HTERT RPE-1 (cell line): ENCODE results near the gene TMEM132D.

Experiments used
- in situ Hi-C: fragments of 300-500 bp; cut with MboI; formaldehyde crosslinking; loops from 4 replicates; pipeline ENCODE4 v1.14.3; 2020; ENCODE audit warnings: low sequenced_read_pairs

The TMEM132D gene

DNA sequence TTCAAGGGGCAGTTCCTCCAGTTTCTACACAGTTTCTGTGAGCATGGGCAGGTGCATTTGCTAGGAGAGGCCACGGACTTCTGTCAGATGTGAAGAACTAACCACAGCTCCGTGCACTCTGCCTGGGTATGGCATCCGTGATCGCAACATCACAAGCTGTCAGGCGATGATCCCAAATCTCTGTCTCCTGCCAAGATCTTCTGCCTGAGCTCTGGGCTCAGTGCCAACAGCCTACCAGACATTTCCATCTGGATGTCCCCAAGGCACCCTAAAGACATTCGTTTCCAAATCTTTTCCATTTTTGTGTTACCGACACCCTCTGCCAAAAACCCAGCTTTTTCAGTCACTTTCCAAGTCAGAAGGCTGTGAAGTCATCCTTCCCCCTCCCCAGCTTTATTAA is 758.4 kb downstream of the TMEM132D start:
- in situ Hi-C loops = no loop called here

DNA sequence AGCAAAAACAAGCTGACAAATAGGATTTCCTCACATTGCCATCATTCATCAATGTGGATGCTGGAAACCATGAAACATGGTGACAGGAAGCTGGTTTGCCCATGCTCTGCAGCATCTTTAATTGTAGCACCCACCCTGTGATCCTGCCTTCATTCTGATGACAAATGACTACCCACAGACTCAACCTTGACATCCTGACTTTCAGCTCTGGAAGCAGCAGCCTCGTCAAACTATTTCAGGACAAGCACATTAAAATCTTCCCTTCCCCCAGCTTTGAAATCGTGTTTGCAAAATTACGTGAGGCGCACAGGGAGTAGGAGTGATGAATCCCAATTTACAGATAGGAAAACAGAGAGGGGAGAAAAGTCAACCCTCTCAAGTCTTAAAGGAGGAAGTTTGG is 765.0 kb downstream of the TMEM132D start:
- in situ Hi-C loops = no loop called here

DNA sequence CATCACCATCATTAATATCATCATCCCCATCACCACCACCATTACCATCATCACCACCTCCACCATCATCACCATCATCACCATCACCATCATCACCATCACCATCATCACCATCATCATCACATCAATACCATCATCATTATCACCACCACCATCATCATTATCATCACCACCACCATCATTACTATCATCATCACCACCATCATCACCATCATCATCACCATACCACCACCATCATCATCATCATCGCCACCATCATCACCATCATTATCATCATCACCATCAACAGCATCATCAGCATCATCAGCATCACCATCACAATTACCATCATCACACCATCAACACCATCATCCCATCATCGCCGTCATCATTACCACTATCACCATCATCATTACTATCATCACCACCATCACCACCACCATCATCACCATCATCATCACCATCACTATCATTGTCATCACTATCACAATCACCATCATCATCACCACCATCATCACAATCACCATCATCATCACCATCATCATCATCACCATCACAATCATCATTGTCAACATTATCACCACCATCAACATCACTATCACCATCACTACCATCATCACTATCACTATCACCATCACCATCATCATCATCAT is 767.0 kb downstream of the TMEM132D start:
- in situ Hi-C loops = no loop called here

DNA sequence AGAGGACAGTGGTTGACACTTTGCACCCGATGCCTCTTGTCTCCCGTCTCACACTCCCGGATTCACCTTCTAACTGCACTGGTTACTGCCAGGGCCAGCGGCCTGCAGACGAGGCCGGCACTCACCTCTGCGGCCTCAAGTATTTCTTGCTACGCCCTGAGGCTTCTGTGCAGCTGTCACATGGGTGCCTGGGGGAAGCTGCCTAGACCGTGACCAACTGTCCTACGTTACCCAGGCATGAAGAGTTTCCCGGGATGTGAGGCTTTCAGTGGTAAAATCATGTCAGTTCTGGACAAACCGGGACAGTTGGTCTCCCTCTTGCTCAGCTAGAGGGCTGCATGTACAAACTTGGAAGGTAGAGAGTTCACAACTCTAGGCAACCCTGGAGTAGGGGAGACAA is 776.1 kb downstream of the TMEM132D start:
- in situ Hi-C loops = no loop called here

DNA sequence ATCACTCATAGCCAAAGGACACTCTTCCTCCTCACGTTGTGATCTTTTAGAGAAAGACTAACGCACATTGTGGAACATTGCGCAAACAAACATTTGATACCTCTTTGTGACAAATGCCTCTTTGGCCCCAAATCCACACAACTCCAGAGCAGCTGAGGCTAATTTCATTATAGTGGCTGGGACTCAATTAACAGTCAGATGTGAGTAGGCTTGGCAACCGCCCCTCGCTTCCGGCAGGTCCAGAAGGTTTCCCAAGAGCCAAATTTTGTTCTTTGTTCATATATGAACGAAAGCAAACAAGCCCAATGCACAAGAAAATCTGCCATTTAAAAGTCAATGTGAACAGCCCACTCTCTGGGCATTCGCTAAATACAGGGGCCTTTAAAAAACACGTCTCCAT is 776.6 kb downstream of the TMEM132D start:
- in situ Hi-C loops = no loop called here

DNA sequence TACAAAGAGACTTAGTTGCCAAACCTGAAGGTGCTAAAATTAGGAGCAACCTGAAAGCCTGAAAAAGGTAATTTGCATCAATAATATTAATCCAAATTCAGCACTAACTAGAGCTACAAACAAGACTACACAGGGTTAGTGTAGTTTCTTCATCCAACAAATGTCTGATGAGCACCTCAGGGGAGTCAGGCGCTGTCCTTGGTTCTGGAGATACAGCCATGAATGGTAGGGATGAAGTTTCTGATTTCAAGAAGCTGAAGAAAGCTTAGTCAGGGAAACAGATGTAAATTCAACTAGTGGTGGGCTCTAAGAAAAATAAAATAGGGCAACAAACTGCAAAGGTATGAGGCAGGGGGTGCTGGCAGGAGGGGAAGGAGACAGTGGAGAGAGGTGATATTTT is 784.3 kb downstream of the TMEM132D start:
- in situ Hi-C loops = no loop called here

DNA sequence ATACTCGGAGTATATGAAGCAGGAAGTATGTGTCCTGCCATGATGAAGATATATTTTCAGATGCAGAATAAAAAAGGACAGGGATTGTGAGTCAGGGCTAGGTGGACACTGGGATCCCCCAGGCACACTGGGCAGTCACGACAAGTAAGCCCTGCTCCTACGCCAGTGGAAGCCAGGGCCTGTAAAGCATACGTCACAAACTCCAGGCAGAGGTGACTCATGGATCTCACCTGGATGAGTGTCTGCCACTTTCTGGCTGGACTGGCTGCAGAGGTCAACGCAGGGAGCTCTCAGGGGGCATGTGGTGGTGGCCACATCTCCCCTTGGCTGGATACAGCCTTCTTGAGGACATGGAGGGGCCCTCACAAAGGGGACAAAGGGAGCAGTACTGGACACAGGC is 788.3 kb downstream of the TMEM132D start:
- in situ Hi-C loops = no loop called here

DNA sequence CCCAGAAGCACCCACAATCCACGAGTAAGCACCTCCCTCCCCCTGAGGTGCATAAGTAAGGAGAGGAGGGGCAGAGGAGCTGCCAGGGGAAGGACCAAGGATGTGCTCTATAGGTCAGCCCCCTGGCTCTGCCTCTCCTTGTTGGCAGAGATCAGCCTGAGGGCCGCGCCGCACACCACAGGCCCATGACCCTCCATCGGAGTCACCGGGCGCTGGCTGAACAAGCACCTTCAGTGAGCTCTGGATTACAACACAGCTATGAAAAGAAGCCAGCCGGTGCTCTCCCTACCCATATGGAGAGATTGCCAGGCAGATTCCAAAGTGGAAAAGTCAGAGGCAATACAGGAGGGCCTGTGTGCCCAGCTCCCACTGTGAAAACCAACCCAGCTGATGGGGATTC is 793.2 kb downstream of the TMEM132D start:
- in situ Hi-C loops = no loop called here

DNA sequence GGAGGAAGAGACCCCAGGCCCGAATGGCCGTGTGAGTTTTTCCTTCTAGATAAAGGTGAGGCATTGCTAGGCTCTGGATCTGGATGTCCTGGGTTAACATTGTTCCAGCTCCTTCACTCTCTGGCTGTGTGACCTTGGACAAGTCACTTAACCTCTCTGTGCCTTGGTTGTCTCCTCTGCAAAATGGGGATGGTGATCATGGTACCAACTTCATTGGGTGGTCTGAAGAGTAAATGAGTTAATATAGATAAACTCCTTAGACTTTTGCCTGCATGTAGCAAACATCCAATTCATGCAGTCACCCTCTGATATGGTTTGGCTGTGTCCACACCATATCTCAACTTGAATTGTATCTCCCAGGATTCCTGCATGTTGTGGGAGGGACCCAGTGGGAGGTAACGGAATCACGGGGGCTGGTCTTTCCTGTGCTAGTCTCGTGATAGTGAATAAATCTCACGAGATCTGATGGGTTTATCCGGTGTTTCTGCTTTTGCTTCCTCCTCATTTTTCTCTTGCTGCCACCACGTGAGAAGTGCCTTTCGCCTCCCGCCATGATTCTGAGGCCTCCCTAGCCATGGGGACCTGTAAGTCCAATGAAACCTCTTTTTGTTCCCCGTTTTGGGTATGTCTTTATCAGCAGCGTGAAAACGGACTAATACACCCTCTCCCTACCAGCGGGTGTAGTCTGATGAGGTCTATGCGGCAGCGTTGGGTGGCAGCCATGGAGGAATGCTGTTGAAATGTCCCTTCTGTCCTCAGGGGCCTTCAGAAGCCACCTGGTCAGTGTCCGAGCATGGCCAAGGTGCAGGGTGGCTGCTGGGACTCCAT is 794.4 kb downstream of the TMEM132D start:
- in situ Hi-C loops = no loop called here

DNA sequence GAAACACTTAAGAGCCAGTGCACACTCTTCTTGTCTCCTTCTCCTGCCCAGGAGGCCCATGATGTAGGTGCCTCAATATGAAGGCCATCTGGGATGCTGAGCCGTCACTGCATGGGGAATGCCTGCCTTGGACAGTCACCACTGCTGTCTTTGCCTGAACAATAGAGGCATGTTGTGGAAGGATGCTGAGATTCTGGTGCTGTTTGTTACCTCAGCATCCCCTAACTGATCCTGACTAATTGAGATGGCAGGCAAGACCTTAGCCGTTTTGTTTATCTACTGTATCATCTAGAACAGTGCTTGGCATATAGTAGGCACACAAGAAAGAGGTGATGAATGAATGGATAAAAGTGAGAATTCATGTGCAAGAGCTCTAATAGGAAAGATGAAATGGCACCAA is 797.1 kb downstream of the TMEM132D start:
- in situ Hi-C loops = no loop called here

DNA sequence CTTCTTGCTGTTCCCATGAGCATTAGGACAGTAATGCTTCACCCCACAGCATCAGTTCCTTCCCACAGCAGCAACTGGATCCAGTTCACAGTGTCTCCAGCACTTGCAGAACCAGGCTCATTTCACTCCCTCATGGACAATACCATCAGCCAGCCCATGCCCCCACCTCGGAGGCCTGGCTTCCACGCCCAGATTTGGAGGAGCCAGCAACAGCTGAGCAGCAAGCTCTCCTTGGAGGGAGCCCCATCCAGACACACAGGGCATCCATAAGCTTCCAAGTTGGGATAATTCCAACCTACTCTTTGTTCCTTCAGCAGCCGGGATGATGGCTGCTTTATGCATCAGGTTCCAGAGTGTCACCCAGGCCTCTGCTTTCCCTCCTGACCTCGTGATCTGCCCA is 800.6 kb downstream of the TMEM132D start:
- in situ Hi-C loops = no loop called here

DNA sequence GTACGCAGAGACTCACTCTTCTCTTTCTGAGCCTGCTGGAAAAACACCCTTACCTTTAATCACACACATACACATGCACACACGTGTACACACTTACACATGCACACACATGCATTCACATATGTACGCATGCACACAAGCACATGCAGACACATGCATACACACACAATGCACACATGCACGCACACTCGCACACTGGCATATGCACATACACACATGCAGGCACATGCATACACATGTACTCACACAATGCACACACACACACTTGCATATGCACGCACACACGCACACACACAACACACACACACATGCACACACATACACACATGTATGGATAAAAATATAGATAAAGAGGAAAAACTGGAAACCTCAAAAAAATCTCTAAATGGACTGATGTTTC is 801.6 kb downstream of the TMEM132D start:
- in situ Hi-C loops = no loop called here

DNA sequence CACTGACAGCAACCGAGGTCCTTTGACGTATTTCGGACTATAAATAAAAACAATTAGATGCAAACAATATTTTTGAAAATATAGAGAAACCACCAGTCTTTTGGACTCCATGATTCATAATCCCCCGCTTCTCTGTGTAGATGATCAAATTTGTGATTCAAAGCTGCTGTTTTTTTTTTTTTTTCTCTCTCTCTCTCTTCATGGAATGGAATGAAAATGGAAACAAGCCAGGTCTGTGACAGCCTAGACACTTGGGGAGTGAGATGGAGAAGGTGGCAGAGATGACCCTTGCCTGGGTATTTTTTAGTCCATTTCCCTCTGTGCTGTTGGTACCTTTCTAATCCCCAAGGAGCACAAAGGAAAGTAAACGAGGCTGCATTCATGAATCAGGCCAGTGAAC is 802.0 kb downstream of the TMEM132D start:
- in situ Hi-C loops = no loop called here

DNA sequence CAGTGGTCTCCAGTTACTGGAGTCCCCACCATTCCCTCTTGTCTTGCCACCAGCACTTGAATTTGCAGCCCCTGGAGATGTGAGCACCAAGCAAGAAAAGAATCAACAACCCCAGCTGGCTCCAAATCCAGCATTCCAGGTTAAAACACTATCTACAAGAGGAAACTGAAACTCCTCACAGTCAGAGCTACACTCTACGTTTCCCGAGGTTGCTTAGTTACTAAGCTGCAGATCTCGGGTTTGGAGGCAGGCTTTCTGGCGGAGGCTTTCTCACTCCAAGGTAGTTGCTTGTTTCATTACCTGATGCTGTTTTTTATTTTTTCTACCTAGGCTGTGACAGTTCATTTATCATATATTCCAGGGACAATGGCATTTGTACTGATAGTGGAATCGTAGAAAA is 802.4 kb downstream of the TMEM132D start:
- in situ Hi-C loops = no loop called here

DNA sequence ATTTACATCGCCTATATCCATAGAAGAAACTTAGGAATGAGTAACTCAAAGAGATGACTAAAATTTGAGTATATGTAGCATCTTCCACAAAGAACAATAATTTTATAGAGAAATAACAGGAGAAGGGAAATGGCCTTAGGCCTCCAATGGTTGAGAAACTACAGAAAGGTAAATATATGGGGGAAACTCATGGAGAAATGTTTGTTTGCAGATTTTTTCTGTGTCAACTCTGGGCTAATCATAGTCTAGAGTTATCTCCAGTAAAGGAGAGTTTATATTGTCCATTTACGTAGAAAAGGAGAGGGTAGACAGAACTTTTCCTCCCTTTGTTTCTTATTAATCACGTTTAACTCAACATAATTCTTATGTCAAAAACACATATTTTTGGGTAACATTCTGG is 806.4 kb downstream of the TMEM132D start:
- in situ Hi-C loops = no loop called here

DNA sequence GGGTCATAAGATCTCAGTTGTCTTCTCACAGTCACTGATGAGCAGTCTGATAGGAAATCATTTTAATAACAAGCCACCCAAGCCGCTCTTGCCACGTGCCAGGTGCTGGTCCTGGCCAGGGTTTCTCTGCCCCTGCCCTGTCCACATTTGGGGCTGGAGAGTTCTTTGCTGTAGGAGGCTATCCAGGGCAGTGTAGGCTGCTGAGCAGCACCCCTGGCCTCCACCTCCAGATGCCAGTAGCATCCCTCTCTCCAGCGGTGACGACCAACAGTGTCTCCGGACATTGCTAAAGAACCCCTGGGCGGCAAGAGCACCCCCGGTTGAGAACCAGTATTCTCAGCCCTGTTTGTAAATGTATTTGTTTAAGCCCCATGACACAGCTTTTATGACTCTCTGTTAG is 806.9 kb downstream of the TMEM132D start:
- in situ Hi-C loops = no loop called here

DNA sequence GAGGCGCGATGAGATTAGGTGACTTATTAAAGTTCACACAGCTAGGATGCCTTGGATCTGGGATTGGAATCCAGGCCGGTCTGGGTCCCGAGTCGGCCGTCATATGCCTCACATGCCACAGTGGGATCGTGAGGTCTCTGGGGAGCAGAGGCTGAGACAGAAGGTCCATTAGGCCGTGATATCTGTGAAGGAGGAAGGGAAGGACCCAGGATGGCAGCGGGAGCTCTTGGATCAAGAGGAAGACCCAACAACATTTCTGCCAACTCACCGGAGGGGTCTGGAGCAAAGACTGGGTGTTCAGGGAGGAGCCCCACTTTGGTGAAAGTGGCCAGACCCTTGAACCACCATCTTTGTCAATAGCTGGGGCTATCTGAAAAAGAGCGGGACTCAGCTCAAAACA is 807.6 kb downstream of the TMEM132D start:
- in situ Hi-C loops = no loop called here

DNA sequence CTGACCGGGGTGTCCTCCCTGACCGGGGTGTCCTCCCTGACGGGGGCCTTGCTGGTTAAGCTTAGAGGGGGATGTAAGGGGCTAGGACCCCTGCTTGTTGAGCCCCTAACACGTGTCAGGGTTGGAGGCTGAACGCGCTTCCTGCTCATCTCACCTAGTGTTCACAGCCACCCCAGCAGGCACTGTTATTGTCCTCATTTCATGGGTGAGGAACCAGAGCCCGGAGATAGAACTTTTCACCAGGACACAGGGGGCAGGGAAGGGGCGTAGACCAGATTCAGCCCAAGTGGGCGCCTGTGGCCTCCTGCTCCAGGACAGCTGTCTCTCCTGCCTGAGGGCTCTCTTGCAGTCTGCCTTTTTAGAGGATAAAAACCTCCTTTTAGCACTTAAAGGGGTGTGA is 814.2 kb downstream of the TMEM132D start:
- in situ Hi-C loops = no loop called here

DNA sequence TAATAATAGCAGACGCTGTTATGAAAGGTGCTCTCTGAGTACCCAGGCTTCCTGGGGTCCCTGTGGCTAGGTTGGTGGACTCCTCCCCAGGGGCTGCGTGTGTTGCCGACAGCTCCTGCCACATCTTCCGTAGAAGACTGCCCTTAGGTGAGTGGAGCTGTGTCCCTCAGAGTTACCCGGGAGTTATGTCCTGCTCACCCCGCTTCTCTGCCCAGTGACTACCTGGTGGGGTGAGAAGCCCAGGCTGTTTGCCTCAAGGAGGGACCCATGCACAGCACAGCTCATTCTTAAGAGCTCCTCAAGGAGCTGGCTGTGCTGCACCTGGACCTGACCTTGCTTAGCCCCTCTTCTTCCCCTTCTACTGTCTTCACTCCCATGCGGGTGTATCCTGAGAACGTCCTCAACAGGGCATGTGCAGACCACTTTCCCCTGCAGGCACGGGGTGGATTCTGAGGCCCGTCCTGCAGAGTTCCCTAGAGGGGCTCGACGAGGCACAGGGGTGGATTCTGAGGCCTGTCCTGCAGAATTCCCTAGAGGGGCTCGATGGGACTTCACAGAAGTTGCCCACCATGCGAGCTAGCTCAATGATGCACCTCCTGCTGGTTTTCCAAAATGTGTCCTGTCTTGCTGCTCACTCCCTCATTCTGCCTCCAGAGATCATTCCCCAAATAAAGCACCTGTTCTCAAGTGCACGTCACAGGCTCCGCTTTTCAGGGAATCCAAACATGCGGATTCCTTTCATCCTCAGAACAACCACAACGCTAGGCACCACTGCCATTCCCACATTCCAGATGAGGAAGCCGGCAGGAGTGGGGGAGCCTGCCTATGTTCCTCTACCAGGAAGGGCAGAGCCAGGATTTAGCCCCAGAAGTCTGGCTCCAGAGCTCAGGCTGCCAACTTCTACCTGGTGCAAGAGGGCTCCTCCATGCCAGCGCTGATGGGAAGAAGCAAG is 818.7 kb downstream of the TMEM132D start:
- in situ Hi-C loops = no loop called here

DNA sequence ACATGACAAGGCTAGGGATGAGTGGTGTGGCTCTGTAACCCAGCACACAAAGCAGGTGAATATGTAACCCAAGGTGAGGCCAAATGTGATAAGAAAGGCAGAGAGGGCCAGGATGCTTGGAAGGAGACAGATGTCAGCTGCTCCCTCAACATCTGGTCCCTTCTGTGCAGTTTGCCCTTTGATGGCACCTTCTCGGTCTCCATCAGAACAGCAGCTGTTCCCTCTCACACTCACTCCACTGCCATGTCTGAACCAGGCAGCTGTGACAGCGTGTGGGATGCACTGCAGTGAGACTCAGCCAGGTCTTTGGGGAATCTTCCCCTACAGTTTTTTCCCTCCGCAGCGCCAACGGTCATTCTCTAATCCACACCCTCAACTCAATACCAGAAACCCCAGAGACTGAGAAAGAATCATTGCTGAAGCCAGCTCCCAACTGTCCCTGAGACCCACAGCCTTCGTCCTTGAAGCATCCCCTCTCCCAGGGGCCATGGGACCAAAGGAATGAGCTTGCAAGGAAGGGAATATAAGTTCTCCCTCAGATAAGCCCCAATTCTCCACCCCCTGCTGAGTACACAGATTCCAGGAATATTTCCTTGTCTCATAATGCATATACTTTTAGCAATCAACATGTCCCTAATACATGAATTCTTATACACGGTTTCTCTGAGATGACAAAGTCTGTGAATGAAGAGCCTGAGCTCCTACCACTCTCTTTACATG is 820.5 kb downstream of the TMEM132D start:
- in situ Hi-C loops = no loop called here

DNA sequence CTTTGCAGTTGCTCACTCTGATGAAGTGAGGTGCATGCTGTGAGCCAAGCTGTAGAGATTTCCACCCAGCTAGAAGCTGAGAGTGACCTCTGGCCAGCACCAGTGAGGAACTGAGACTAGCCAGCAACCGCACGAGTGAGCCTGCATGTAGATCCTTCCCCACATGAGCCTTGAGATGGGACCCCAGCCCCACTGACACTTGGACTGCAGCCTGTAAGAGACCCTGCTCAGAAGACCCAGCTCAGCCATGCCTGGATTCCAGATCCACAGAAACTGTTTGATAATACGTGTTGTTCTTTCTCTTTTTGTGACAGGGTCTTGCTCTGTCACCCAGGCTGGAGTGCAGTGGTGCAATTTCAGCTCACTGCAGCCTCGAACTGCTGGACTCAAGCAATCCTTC is 821.4 kb downstream of the TMEM132D start:
- in situ Hi-C loops = no loop called here
